DOHH2 (cell line): Measurements from ENCODE around the gene SLC37A1.

Experiments
- H3F3A ChIP-seq: fragments of 200-600 bp; sonication (generic), shearing (Covaris generic); 2 replicates; pipeline ENCODE4 v1.6.0; 2016; ENCODE audit warnings: antibody characterized with exemption, mild to moderate bottlenecking; ENCODE audit not compliant: control insufficient read depth, insufficient read depth
- H3K27ac ChIP-seq: fragments of 200-600 bp; sonication (generic); 2 replicates; pipeline ENCODE4 v1.5.1; 2014; ENCODE audit warnings: low read depth, mild to moderate bottlenecking, low read length, moderate library complexity
- H3K27me3 ChIP-seq: fragments of 200-600 bp; sonication (generic); 2 replicates; pipeline ENCODE4 v1.6.1; 2014; ENCODE audit warnings: mild to moderate bottlenecking, low read length, mixed read lengths; ENCODE audit not compliant: control insufficient read depth
- H3K36me3 ChIP-seq: fragments of 200-600 bp; sonication (generic); 2 replicates; pipeline ENCODE4 v1.6.1; 2014; ENCODE audit warnings: mild to moderate bottlenecking, low read length, moderate library complexity, mixed read lengths; ENCODE audit not compliant: control insufficient read depth
- H3K4me1 ChIP-seq: fragments of 200-600 bp; sonication (generic); 2 replicates; pipeline ENCODE4 v1.6.1; 2014; ENCODE audit warnings: mild to moderate bottlenecking, low read length, mixed read lengths; ENCODE audit not compliant: control insufficient read depth
- H3K4me2 ChIP-seq: fragments of 200-600 bp; sonication (generic); 2 replicates; pipeline ENCODE4 v1.6.0; 2014; ENCODE audit warnings: mild to moderate bottlenecking, low read length, moderate library complexity
- H3K4me3 ChIP-seq: fragments of 200-600 bp; sonication (generic); 2 replicates; pipeline ENCODE4 v1.5.1; 2014; ENCODE audit warnings: mild to moderate bottlenecking, low read length, mixed read lengths
- H3K79me2 ChIP-seq: fragments of 200-600 bp; sonication (generic); 2 replicates; pipeline ENCODE4 v1.6.1; 2014; ENCODE audit warnings: mild to moderate bottlenecking, low read length, mixed read lengths; ENCODE audit not compliant: control insufficient read depth
- H3K9me2 ChIP-seq: fragments of 200-600 bp; sonication (generic); replicated peaks from 2 replicates; pipeline ENCODE4 v1.6.1; 2014; ENCODE audit warnings: mild to moderate bottlenecking, low read length, mixed read lengths; ENCODE audit not compliant: control insufficient read depth
- H3K9me3 ChIP-seq: fragments of 200-600 bp; sonication (generic); 2 replicates; pipeline ENCODE4 v1.6.1; 2014; ENCODE audit warnings: antibody characterized with exemption, low read length, mixed read lengths; ENCODE audit not compliant: control insufficient read depth, insufficient read depth
- H4K20me1 ChIP-seq: fragments of 200-600 bp; sonication (generic); 2 replicates; pipeline ENCODE4 v1.6.0; 2014; ENCODE audit warnings: low read depth, mild to moderate bottlenecking, antibody characterized with exemption, low read length, moderate library complexity; ENCODE audit not compliant: control insufficient read depth, insufficient read depth
- EZH2phosphoT487 ChIP-seq: fragments of 200-600 bp; sonication (generic); IDR thresholded peaks from 2 replicates; pipeline ENCODE4 v1.6.1; 2017; ENCODE audit warnings: borderline replicate concordance, mild to moderate bottlenecking, antibody characterized with exemption, low read length, moderate library complexity, mixed read lengths
- TF ChIP-seq, protein P1 (sequence below): fragments of 200-600 bp; sonication (generic); IDR thresholded peaks from one replicate; pipeline ENCODE4 v1.5.1; 2014; ENCODE audit warnings: antibody characterized with exemption, mild to moderate bottlenecking, low read depth, low read length; ENCODE audit not compliant: poor library complexity, severe bottlenecking

The SLC37A1 gene

DNA sequence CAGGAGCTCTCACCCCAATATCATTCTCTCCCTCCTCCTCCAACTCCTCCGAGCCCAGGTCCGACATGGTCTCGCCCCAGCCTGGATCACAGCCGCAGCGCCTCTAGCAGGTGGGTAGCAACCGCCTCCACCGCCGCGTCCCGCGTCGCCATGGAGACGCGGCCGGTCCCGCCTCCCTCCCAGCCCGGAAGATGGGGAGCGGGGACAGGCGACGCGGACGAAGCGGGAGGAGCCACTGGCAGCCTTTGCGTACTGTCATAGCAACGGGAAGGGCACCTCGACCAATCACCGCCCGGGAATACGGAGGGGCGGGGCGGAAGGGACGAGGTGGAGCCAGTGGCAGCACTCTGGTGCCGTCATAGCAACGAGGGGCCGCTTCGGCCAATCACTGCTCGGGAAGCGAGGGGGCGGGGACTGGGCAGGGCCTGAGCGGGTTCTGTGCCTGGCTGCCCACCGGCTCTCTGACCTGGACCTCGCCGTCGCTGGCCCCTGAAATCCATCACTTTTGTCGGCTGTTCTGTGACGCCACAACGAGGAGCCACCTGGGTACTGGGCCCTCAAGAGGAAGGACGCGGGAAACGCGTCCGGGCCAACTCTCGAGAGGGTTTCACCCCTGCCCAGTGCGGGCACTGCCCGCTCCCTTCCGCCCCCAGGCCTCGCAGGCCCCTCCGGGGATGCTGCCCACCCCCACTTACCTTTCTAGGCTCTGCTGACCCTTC is 17.4 kb upstream of the SLC37A1 start, which contains the start of gene RSPH1:
TSS of gene RSPH1 (minus strand) at position 105 of the 719 bp plus-strand sequence. CDS start at position 67, 38 bp downstream.
- H3K4me2 ChIP-seq: peak within 1 kb of the TSS; percentile 97
- peaks cover 9% of the 10 kb centered on the region for H3K27me3 ChIP-seq
- H3K4me1 ChIP-seq: peaks cover 27% of the 10 kb centered on the region
- H3K9me2 ChIP-seq: no peaks in the 10 kb centered on the region
- peak within 1 kb of the TSS; percentile 89 for H3K4me3 ChIP-seq
- no peaks in the 10 kb centered on the region for H3F3A ChIP-seq
- no peak within 1 kb of the TSS for H3K27ac ChIP-seq
- H3K9me3 ChIP-seq: no peaks in the 10 kb centered on the region
- no peaks in the 10 kb centered on the region for H3K79me2 ChIP-seq
- no peaks in the 10 kb centered on the region for H4K20me1 ChIP-seq
- H3K36me3 ChIP-seq: no peaks in the 10 kb centered on the region
- TF ChIP-seq, protein P1, sequence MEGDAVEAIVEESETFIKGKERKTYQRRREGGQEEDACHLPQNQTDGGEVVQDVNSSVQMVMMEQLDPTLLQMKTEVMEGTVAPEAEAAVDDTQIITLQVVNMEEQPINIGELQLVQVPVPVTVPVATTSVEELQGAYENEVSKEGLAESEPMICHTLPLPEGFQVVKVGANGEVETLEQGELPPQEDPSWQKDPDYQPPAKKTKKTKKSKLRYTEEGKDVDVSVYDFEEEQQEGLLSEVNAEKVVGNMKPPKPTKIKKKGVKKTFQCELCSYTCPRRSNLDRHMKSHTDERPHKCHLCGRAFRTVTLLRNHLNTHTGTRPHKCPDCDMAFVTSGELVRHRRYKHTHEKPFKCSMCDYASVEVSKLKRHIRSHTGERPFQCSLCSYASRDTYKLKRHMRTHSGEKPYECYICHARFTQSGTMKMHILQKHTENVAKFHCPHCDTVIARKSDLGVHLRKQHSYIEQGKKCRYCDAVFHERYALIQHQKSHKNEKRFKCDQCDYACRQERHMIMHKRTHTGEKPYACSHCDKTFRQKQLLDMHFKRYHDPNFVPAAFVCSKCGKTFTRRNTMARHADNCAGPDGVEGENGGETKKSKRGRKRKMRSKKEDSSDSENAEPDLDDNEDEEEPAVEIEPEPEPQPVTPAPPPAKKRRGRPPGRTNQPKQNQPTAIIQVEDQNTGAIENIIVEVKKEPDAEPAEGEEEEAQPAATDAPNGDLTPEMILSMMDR: no peak
- TF ChIP-seq EZH2phosphoT487: no peak

DNA sequence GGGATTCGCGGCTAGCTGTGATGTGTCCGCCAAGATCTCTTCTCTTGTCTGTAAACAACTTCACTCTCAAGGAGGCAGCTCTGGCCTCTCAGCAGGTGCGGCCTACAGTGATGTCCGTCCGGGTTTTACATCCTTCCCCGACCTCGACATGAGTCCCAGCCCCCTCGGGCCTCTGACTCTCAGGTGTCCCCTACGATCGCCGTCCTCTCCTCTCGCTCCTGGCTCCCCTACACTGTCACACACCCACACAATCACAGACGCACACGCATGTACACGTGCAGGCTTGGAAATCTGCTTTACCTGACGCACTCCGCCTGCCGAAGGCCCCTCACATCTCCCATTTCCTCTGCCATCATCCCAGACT is 16.8 kb upstream of the SLC37A1 start:
- no peak for TF ChIP-seq EZH2phosphoT487
- TF ChIP-seq, protein P1: no peak

DNA sequence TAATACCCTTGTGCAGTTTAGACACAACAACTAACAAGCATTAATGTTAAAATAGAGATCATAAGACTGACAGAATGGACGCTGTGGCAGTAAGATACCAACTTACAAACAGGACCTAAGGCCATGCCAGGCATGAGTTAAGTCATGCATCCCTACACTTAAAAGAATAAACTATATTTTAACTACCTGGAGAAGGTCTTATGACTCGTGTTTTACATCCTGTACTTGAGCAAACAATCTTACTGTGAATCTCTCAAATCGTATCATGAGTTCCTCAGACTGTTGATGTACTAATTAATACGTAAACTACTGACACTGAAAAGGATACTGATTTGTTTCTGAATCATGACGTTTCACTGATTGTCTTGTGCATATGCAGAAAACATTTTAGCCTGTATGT is 15.6 kb upstream of the SLC37A1 start:
- H3K27ac ChIP-seq: no peak overlapping the region
- no peak for TF ChIP-seq EZH2phosphoT487
- TF ChIP-seq, protein P1: no peak
- no peaks in the 10 kb centered on the region for H3K36me3 ChIP-seq
- H3F3A ChIP-seq: no peaks in the 10 kb centered on the region
- no peaks in the 10 kb centered on the region for H3K9me3 ChIP-seq
- H3K4me1 ChIP-seq: peaks cover 17% of the 10 kb centered on the region
- no peaks in the 10 kb centered on the region for H3K9me2 ChIP-seq
- peaks cover 9% of the 10 kb centered on the region for H3K27me3 ChIP-seq
- no peak overlapping the region for H3K4me2 ChIP-seq
- no peak overlapping the region for H3K4me3 ChIP-seq
- H4K20me1 ChIP-seq: no peaks in the 10 kb centered on the region
- no peaks in the 10 kb centered on the region for H3K79me2 ChIP-seq

More for the DNA sequence above, 16.8 kb upstream of the SLC37A1 start:
- H3K79me2 ChIP-seq: no peaks in the 10 kb centered on the region
- H3K27ac ChIP-seq: no peak overlapping the region
- peak overlapping the region; percentile 89 for H3K4me3 ChIP-seq
- no peaks in the 10 kb centered on the region for H3F3A ChIP-seq
- no peaks in the 10 kb centered on the region for H3K9me3 ChIP-seq
- no peaks in the 10 kb centered on the region for H3K9me2 ChIP-seq
- peaks cover 9% of the 10 kb centered on the region for H3K27me3 ChIP-seq
- no peaks in the 10 kb centered on the region for H3K36me3 ChIP-seq
- no peaks in the 10 kb centered on the region for H4K20me1 ChIP-seq
- peaks cover 24% of the 10 kb centered on the region for H3K4me1 ChIP-seq
- peak overlapping the region; percentile 93 for H3K4me2 ChIP-seq
